Gastroesophageal sphincter (tissue), 3 donors: ENCODE measurements around the gene FBRSL1.

Experiments
- EP300 ChIP-seq: sonication (generic); formaldehyde crosslinking; IDR thresholded peaks from one replicate; pipeline ENCODE4 v1.6.1; 2017; ENCODE audit warnings: antibody characterized with exemption, mild to moderate bottlenecking
- POLR2A ChIP-seq, 2 donors: fragments of 450-650 bp; IDR thresholded peaks; one replicate each; pipeline ENCODE4 v1.6.1; 2017; ENCODE audit warnings: antibody characterized with exemption in 2 of 2, mild to moderate bottlenecking in 2 of 2, moderate library complexity in 1 of 2
- POLR2AphosphoS5 ChIP-seq: sonication (generic); formaldehyde crosslinking; IDR thresholded peaks from one replicate; pipeline ENCODE4 v1.6.1; 2017; ENCODE audit warnings: antibody characterized with exemption
- TF ChIP-seq, protein P1 (sequence below), 4 experiments: fragments of 200-600 bp in 2 of 4; fragments of 450-650 bp in 2 of 4; sonication (generic) in 1 of 4; IDR thresholded peaks; one replicate each; pipeline ENCODE4 v1.5.1; 2017 to 2019; ENCODE audit warnings: antibody characterized with exemption in 4 of 4, mild to moderate bottlenecking in 2 of 4, moderate library complexity in 2 of 4

DNA sequence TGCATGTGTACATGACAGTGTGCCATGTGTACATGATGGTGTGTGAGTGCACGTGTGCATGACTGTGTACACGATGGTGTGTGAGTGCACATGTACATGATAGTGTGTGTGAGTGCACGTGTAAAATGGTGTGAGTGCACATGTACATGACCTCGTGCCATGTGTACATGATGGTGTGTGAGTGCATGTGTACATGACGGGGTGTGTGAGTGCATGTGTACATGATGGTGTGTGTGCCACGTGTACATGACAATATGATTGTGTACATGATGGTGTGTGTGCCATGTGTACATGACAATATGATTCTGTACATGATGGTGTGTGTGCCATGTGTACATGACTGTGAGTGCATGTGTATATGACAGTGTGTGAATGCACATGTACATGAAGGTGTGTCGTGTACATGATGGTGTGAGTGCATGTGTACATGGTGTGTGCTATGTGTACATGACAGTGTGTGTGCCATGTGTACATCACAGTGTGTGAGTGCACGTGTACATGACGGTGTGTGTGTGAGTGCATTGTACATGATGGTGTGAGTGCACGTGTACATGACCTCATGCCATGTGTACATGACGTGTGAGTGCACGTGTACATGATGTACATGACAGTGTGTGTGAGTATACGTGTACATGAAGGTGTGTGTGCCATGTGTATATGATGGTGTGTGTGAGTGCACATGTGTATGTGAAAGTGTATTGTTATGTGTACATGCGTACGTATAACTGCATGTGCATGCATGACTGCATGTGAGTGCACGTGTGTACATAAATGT is 46.3 kb downstream of the FBRSL1 start:
- TF ChIP-seq, protein P1, sequence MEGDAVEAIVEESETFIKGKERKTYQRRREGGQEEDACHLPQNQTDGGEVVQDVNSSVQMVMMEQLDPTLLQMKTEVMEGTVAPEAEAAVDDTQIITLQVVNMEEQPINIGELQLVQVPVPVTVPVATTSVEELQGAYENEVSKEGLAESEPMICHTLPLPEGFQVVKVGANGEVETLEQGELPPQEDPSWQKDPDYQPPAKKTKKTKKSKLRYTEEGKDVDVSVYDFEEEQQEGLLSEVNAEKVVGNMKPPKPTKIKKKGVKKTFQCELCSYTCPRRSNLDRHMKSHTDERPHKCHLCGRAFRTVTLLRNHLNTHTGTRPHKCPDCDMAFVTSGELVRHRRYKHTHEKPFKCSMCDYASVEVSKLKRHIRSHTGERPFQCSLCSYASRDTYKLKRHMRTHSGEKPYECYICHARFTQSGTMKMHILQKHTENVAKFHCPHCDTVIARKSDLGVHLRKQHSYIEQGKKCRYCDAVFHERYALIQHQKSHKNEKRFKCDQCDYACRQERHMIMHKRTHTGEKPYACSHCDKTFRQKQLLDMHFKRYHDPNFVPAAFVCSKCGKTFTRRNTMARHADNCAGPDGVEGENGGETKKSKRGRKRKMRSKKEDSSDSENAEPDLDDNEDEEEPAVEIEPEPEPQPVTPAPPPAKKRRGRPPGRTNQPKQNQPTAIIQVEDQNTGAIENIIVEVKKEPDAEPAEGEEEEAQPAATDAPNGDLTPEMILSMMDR (IDR thresholded peaks at IDR 0.05), result no peak
- TF ChIP-seq POLR2A (IDR thresholded peaks at IDR 0.05), result no peak
- TF ChIP-seq POLR2AphosphoS5, result no peak
- no peak for TF ChIP-seq EP300
